Smooth muscle cell of trachea (primary cell): Measurements from ENCODE around the gene IFNL2. TPM values are rescaled to one million over a fixed set of nuclear protein-coding genes. Genes with fewer than 3 reads are reported as not detected.

Source experiments
- total RNA-seq: library from RNA; depleted of rRNA; stranded (reverse); fragments of >200 nt; gene quantifications from 2 replicates; pipeline ENCODE4 v1.2.1, GENCODE V29; 2014

Gene IFNL2
- not detected in 2 replicates for total RNA-seq

DNA sequence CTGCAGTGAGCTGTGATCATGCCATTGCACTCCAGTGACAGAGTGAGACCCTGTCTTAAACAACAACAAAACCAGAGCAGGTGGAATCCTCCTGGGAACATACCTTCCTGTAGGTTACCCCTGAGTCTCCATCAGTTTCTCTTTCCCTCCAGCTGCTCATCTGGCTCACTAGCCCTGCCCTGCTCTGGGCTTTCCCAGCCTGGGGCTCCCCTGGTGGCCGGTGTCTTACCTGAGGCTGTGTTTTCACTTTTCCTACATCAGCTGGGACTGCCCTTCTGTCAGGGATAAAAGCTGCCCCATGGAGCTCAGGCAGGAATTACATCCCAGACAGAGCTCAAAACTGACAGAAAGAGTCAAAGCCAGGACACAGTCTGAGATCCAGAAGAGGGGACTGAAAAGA lies at the start of gene IFNL2:
Gene IFNL2, plus strand, starts transcription at position 312 of the 400 bp plus-strand sequence. CDS start 173 bp downstream, outside the sequence.

GRCh38 chr19:39244410-39245100 lies 23.6 kb upstream of the IFNL2 start, which contains the start of gene IFNL3:
TSS of gene IFNL3 (minus strand) at chr19:39245006. CDS start at chr19:39244967, 39 bp downstream.

DNA sequence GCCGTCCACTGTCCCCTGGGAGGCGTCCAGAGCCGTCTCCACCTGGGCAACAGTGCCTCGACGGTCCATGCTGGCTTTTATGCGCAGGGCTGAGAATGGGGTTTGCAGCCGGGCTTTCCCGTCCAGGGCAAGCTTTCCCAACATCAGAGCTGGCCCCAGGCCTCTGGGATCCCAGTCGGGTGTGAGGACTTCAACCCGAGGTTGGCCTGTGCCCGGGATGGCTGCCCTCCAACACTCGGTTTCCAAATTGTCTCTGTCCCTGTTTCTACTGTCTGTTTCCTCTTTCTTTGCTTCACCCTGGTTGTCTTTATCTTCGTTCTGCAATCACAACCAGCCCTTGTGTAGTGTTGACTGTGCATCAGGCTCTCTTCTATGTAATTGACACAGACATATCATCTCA lies 19.4 kb upstream of the IFNL2 start, which contains the start of gene IFNL4:
Gene IFNL4, minus strand, starts transcription at position 51 of the 400 bp plus-strand sequence.

DNA sequence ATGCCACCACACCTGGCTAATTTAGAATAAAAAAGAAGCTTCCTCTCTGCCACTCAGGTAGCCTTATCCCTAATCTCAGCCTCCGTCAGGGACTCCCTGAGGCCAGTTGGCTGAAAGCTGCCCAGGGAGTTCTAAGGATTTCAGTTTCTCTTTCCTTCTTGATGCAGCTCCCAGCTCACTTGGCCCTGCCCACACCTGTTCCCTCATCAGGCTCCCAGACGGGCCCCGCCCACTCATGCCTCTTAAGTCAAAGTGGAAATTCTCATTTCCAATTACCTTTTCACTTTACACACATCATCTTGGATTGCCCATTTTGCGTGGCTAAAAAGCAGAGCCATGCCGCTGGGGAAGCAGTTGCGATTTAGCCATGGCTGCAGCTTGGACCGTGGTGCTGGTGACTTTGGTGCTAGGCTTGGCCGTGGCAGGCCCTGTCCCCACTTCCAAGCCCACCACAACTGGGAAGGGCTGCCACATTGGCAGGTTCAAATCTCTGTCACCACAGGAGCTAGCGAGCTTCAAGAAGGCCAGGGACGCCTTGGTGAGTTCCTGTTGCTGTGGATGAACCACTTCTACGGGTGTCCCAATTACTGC lies 28.0 kb downstream of the IFNL2 start, which contains the start of gene IFNL1:
Gene IFNL1, plus strand, starts transcription at position 353 of the 591 bp plus-strand sequence. Its CDS starts 15 bp downstream, at position 368.

Other genes starting within 250 kb of the IFNL2 start
- gene FBXO27, start 235.8 kb upstream of the IFNL2 start, total RNA-seq: 0.58 and 7.4 TPM in 2 replicates
- under 0.01 and 0.15 TPM in 2 replicates for gene ACP7, start 184.0 kb upstream of the IFNL2 start, total RNA-seq
- 7.8 and 11.8 TPM in 2 replicates for gene PAK4, start 142.6 kb upstream of the IFNL2 start, total RNA-seq
- under 0.01 TPM in 1 of 2 replicates, not detected in the other for gene NCCRP1, start 71.4 kb upstream of the IFNL2 start, total RNA-seq
- gene SYCN, start 64.1 kb upstream of the IFNL2 start, total RNA-seq: not detected in 2 replicates
- not detected in 2 replicates for gene IFNL3, start 23.4 kb upstream of the IFNL2 start, total RNA-seq
- gene IFNL4, start 19.5 kb upstream of the IFNL2 start, total RNA-seq: not detected in 2 replicates
- gene IFNL1, start 28.0 kb downstream of the IFNL2 start, total RNA-seq: not detected in 2 replicates
- 0.15 and 0.50 TPM in 2 replicates for gene LRFN1, start 52.5 kb downstream of the IFNL2 start, total RNA-seq
- not detected in 2 replicates for gene GMFG, start 67.6 kb downstream of the IFNL2 start, total RNA-seq
- 68.4 and 109 TPM in 2 replicates for gene SAMD4B, start 74.0 kb downstream of the IFNL2 start, total RNA-seq
- gene PAF1, start 122.7 kb downstream of the IFNL2 start, total RNA-seq: 36.2 and 42.3 TPM in 2 replicates
- 17.9 and 34.4 TPM in 2 replicates for gene MED29, start 123.0 kb downstream of the IFNL2 start, total RNA-seq
- 7.3 and 8.8 TPM in 2 replicates for gene ZFP36, start 138.5 kb downstream of the IFNL2 start, total RNA-seq
- 13.1 and 25.5 TPM in 2 replicates for gene PLEKHG2, start 144.3 kb downstream of the IFNL2 start, total RNA-seq
- gene RPS16, start 167.6 kb downstream of the IFNL2 start, total RNA-seq: 127 and 236 TPM in 2 replicates
- 54.5 and 81.5 TPM in 2 replicates for gene SUPT5H, start 177.2 kb downstream of the IFNL2 start, total RNA-seq
- 70.5 and 72.4 TPM in 2 replicates for gene TIMM50, start 212.4 kb downstream of the IFNL2 start, total RNA-seq
- gene DLL3, start 230.6 kb downstream of the IFNL2 start, total RNA-seq: under 0.01 and 0.33 TPM in 2 replicates
- gene SELENOV, start 246.7 kb downstream of the IFNL2 start, total RNA-seq: 0.33 TPM in 1 of 2 replicates, not detected in the other